WTC11 (cell line): ENCODE measurements around the gene USF2.

ENCODE experiments used
- ESRRA ChIP-seq: sonication (generic); formaldehyde crosslinking; IDR thresholded peaks from 2 replicates; pipeline ENCODE4 v1.8.1; 2022; ENCODE audit warnings: mild to moderate bottlenecking, missing genetic modification reagents, borderline replicate concordance
- JAZF1 ChIP-seq: fragments of 250-450 bp; sonication (Bioruptor Pico); IDR thresholded peaks from 2 replicates; pipeline ENCODE4 v1.9.0; 2021; ENCODE audit warnings: moderate library complexity, mild to moderate bottlenecking, inconsistent platforms
- TP53 ChIP-seq: sonication (generic); formaldehyde crosslinking; IDR thresholded peaks from 2 replicates; pipeline ENCODE4 v1.8.1; 2023; ENCODE audit warnings: mild to moderate bottlenecking, missing genetic modification reagents
- ZNF121 ChIP-seq: sonication (generic); formaldehyde crosslinking; IDR thresholded peaks from 2 replicates; pipeline ENCODE4 v1.8.0; 2023; ENCODE audit warnings: missing genetic modification reagents
- ZNF232 ChIP-seq: sonication (generic); formaldehyde crosslinking; IDR thresholded peaks from 2 replicates; pipeline ENCODE4 v1.8.0; 2022; ENCODE audit warnings: mild to moderate bottlenecking, missing genetic modification reagents
- TF ChIP-seq, protein P1 (sequence below): fragments of 200-600 bp; IDR thresholded peaks from 2 replicates; pipeline ENCODE4 v1.8.0; 2022; ENCODE audit warnings: antibody characterized with exemption
- TF ChIP-seq, protein P2 (sequence below): sonication (generic); formaldehyde crosslinking; IDR thresholded peaks from 2 replicates; pipeline ENCODE4 v1.8.0; 2023; ENCODE audit warnings: missing genetic modification reagents
- TF ChIP-seq, protein P3 (sequence below): fragments of 250-450 bp; sonication (Bioruptor Pico); IDR thresholded peaks from 2 replicates; pipeline ENCODE4 v2.1.2; 2022; ENCODE audit warnings: mild to moderate bottlenecking, moderate library complexity
- TF ChIP-seq, protein P4 (sequence below): sonication (generic); formaldehyde crosslinking; IDR thresholded peaks from 2 replicates; pipeline ENCODE4 v1.8.0; 2022; ENCODE audit warnings: mild to moderate bottlenecking, missing genetic modification reagents

DNA sequence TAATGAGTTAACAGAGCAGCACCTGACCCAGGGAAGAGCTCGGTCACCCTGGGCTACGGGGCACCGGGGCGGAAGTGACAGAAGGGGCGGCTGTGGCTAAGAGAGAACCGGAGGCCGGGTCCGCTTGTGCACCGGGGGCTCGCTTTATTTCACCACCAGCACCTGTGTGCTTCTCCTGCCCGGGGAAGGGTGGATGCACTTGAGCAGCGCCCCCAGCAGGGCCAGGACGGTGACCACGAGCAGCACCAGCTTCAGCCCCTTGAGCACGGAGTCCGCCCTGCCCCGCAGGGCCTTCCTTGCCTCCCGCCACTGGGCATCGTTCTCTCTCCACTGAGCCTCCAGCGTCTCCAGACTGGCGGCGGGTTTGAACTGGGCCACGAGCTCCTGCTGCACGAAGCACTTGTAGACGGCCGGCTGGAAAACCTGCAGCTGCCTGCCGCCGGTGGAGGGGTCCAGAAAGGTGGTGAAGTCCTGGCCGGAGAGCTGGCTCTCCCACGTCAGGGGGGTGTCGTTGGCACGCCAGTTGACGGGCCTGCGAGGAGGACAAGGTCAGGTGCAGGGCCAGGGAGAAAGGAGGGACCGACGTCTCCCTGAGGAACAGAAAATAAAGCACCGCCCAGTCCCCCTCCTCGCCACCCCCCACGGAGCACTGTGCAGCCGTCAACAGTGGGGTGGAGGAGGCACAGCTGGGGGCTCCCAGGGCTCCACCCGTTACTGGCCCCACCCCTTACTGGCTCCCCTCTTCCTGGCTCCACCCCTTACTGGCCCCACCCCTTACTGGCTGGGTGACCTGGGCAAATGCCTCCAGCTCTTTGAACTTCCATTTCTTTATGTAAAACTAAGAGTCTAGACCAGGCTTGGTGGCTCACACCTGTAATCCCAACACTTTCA is 43.8 kb upstream of the USF2 start:
- TF ChIP-seq JAZF1 (CRISPR knock-in tag) (no peak), ESRRA (CRISPR knock-in tag) (no peak), ZNF232 (CRISPR knock-in tag) (no peak), ZNF121 (no peak), TP53 (no peak)
- TF ChIP-seq, protein P1, sequence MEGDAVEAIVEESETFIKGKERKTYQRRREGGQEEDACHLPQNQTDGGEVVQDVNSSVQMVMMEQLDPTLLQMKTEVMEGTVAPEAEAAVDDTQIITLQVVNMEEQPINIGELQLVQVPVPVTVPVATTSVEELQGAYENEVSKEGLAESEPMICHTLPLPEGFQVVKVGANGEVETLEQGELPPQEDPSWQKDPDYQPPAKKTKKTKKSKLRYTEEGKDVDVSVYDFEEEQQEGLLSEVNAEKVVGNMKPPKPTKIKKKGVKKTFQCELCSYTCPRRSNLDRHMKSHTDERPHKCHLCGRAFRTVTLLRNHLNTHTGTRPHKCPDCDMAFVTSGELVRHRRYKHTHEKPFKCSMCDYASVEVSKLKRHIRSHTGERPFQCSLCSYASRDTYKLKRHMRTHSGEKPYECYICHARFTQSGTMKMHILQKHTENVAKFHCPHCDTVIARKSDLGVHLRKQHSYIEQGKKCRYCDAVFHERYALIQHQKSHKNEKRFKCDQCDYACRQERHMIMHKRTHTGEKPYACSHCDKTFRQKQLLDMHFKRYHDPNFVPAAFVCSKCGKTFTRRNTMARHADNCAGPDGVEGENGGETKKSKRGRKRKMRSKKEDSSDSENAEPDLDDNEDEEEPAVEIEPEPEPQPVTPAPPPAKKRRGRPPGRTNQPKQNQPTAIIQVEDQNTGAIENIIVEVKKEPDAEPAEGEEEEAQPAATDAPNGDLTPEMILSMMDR: peak; percentile 23; the same call in 1 of the 2 replicates
- TF ChIP-seq, protein P2, sequence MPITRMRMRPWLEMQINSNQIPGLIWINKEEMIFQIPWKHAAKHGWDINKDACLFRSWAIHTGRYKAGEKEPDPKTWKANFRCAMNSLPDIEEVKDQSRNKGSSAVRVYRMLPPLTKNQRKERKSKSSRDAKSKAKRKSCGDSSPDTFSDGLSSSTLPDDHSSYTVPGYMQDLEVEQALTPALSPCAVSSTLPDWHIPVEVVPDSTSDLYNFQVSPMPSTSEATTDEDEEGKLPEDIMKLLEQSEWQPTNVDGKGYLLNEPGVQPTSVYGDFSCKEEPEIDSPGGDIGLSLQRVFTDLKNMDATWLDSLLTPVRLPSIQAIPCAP (CRISPR knock-in tag): no peak
- TF ChIP-seq, protein P3, sequence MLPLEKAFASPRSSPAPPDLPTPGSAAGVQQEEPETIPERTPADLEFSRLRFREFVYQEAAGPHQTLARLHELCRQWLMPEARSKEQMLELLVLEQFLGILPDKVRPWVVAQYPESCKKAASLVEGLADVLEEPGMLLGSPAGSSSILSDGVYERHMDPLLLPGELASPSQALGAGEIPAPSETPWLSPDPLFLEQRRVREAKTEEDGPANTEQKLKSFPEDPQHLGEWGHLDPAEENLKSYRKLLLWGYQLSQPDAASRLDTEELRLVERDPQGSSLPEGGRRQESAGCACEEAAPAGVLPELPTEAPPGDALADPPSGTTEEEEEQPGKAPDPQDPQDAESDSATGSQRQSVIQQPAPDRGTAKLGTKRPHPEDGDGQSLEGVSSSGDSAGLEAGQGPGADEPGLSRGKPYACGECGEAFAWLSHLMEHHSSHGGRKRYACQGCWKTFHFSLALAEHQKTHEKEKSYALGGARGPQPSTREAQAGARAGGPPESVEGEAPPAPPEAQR (CRISPR knock-in tag): no peak
- TF ChIP-seq, protein P4, sequence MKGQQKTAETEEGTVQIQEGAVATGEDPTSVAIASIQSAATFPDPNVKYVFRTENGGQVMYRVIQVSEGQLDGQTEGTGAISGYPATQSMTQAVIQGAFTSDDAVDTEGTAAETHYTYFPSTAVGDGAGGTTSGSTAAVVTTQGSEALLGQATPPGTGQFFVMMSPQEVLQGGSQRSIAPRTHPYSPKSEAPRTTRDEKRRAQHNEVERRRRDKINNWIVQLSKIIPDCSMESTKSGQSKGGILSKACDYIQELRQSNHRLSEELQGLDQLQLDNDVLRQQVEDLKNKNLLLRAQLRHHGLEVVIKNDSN (CRISPR knock-in tag): no peak
